CD4-positive, alpha-beta T cell treated with Interleukin-4 for 4 hours (primary cell): ENCODE results near the gene DENND5A.
A peak's percentile ranks its signal among the peaks of the same experiment; 100 is the strongest.
"Not testable (repeated sequence)": the region's sequence is repeated elsewhere in the genome, so short reads cannot be mapped to it uniquely, and the experiment has no call there.

Source experiments
- DNase-seq: peaks from one replicate; pipeline ENCODE4 v3.0.0-alpha.2; 2020

DENND5A gene

GRCh38 chr11:9170450-9170849, 94.7 kb downstream of the DENND5A start:
- no peak for DNase-seq

DNA sequence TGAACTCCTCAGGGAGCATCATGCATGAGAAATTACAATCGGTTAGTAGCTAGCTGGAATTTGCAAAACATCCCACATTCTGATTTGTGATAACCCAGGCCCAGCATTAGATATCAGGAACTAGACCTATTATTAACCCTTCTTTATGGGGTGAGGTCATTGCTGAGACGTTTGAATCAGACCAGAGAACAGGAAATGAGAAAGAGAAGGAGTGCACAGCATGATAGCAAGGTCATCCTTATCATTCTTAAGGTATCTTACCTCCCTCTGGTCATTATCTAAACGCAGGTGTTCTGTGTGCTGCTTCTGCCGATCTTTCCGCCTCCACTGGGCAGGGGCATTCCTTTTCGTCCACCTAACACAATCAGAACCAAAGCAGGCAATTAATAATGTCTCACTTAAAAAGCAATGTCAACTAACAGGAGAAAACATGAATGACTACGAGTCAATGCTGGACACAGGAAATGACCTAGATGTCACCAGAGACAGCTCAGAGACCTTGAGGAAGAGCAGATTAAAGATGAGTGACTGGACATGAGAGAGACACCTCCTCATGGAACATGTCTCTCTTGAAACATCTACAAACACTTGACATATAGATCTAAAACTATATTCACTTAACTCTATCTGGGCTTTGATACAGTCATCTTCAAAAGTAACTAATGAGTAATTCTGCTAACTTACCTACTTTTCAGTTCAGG, 95.4 kb downstream of the DENND5A start:
- DNase-seq: no peak

- not testable (repeated sequence) for DNase-seq
Observed at GRCh38 chr11:9161991-9162390, 103.2 kb downstream of the DENND5A start.

- no peak for DNase-seq
Observed at GRCh38 chr11:9160166-9160565, 105.0 kb downstream of the DENND5A start.

- peak; percentile 10 for DNase-seq
Observed at GRCh38 chr11:9158898-9159391, 106.2 kb downstream of the DENND5A start.

DNA sequence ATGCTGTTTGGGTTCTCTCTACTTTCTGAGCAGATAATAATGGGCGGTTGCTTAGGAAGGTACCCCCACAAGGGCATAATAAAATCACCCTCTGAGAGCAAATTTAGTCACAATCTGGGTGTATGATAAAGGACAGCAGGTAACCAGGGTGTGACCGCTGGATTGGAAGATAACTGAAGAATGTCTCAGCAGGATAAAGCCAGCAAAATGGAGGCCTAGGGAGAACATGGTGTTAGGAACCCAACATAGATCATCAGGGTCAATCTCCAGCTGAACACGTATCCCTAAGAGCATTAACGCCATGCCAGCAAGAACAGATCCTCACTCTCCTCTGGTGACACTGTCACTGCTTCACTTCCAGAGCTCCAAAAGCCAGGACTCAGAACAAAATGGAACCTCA, 109.2 kb downstream of the DENND5A start:
- DNase-seq: no peak

DNA sequence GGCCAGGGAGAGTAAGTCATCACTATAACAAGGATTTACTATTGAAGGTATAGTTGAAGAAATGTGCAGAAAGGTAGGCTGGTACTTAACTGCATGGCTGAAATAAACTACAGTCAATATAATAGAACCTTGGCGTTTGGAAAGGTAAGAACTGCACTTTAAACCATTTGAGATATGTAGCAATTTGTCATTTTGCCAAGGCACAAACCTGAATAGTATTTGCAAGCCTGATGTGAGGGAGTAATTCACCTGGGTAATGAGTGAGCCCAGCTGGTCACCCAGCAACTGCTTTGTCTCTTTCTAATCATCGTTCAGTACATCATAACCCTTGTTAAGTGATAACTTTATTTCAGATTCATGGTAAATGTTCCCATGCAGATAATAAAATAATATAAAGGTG, 111.5 kb downstream of the DENND5A start:
- DNase-seq: no peak

DNA sequence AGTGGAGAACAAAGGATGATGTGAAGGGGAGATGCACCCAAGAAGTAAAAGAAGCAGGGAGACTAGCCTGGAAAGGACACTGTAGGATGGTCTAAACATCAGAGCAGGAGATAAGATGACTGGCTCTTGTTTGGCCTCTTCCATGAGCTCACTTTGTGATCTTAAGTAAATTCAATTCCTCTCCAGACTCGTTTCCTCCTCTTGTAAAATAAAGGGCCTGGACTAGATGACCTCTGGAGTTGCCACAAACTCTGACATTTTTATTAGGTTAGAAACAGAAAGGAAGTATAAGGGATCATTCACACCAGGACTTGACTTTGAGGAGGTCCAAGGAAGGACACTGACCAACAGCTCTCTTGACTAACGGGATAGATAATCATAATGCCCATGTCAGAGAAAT, 113.5 kb downstream of the DENND5A start:
- DNase-seq: no peak

- no peak for DNase-seq
Observed at GRCh38 chr11:9150926-9151325, 114.2 kb downstream of the DENND5A start.

- DNase-seq: no peak
Observed at GRCh38 chr11:9150501-9150900, 114.6 kb downstream of the DENND5A start.

- DNase-seq: no peak
Observed at GRCh38 chr11:9148727-9149126, 116.4 kb downstream of the DENND5A start.

- DNase-seq: no peak
Observed at GRCh38 chr11:9148035-9148434, 117.1 kb downstream of the DENND5A start.

- DNase-seq: no peak
Observed at GRCh38 chr11:9146477-9146876, 118.7 kb downstream of the DENND5A start.

DNA sequence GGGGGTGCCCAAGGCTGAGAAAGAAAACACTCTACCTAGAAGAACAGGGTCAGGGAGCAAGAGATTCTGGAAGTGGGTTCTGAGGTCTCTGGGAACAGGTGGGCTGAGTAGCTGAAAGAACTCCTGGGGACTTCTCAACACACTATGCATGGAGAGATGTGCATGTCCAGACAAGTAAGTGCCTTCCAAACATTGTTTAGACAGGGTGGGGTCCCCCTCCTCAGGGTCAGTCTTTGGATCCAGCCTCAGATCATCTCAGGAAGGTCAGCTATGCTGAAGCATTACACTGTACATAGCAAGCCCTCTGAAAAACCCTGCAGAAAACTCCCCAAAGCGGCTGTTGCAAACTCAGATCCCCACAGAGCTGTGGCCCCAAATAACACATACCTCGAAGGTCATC, 119.9 kb downstream of the DENND5A start:
- DNase-seq: no peak

GRCh38 chr11:9144828-9145227, 120.3 kb downstream of the DENND5A start:
- no peak for DNase-seq

DNA sequence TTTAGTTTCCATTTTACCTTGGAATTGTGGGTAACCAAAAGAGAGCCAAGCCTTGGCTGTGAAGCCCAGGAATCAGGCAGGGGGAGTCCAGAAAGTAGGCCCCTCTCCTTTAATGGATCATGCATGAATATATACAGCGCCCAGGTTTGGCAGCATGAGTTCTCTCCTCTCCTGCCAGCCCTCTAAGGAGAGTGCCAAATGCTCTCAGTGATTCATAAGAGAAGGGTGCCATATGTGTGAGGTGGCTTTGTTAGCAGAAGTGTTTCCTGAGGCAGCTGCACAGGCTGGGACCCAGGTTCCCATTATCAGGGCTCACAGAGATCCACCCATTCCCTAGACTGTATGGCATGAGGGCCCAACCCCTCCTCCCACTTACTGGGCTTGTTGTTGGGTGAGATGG, 121.4 kb downstream of the DENND5A start:
- no peak for DNase-seq

DNA sequence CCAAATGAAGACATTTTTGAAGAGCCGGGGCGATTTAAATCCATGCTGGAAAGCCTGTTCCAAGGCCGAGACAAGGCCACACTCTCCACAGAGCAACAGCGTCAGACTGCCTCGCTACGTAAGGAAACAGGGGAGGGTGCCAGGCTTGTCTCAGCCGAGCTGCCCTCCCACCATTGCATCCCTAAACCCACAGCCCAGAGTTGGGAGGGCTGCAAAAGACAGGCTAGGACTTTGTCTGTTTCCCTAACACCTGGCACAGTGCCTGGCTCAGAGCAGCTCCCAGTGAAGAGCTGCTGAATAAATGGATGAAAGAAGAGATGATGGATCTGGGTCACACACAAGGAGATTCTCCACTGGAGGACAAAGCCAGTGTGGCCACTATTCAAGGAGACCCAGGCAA, 122.4 kb downstream of the DENND5A start:
- no peak for DNase-seq

- no peak for DNase-seq
Observed at GRCh38 chr11:9141186-9141585, 124.0 kb downstream of the DENND5A start.

- no peak for DNase-seq
Observed at GRCh38 chr11:9139628-9140357, 125.4 kb downstream of the DENND5A start.

DNA sequence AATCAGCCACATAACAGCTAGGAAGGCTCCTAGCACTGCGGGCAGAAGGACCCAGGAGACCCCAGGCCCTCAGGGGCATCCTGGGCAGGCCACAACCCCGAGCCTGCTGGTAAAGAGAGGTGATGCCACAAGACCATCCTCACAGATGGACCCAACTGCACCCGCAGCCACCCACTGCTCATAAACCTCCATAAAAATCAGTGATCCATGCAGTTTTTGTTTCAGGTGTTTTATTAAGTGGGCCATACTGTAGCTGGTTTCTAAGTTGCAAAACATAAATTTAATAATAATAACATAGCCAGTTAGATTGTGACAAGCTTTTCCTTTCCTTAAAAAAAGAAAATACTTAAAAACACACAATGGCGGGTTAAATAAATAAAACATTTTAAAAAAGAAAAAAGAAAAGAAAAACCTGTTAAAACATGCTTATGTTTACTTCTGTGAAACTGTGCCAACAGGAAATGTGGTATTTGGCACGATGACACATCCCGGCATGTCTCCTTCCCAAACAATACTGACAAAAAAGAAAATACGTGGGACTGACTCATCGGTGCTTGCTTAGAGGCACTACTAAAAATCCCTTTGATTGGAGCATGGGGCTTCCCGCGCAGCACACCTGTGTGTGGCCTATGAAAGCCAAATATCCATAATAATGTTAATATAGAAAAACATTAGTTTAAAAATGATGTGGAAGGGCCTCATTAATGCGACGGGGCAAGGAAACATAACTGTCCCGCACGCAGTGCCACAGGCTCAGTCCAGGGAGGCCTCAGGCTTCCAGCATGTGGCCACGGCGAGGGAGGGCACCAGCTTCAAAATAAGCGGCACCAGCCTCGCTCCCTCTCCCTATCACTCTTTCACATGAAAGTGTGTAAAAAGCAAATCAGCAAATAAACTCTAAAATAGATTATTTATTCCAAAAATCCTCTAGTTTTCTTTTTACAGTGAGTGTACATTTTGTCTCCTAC, 126.3 kb downstream of the DENND5A start:
- DNase-seq: peak; percentile 63

- no peak for DNase-seq
Observed at GRCh38 chr11:9138133-9138453, 127.1 kb downstream of the DENND5A start.

GRCh38 chr11:9137293-9138132, 127.6 kb downstream of the DENND5A start:
- peak; percentile 53 for DNase-seq
